ENCODE measurements around the gene MERTK. TPM values are rescaled to one million over a fixed set of nuclear protein-coding genes. Genes with fewer than 3 reads are reported as not detected.
A peak's percentile ranks its signal among the peaks of the same experiment; 100 is the strongest.
"Not testable (repeated sequence)": the region's sequence is repeated elsewhere in the genome, so short reads cannot be mapped to it uniquely, and the experiment has no call there.

The MERTK gene
- polyA plus RNA-seq (2011; rRNA removed) (0.84 and 0.91 TPM in 2 replicates), polyA minus RNA-seq (2011; rRNA and poly(A)+ RNA removed) (0.92 and 1.2 TPM in 2 replicates)

GRCh38 chr2:111897924-111898702 lies at the start of gene MERTK:
Gene MERTK (plus strand): TSS chr2:111898607. CDS start chr2:111898736, 129 bp downstream.
- peak; percentile 32 for DNase-seq (ENCODE audit: low read depth, low spot score)
- Histone ChIP-seq H3K27me3 (ENCODE audit: control insufficient read depth, insufficient read depth, low read length) (peaks cover 59% of the 10 kb centered on the region), H3K9me3 (ENCODE audit: control insufficient read depth, insufficient read depth, low read length) (no peaks in the 10 kb centered on the region; the same call in 1 of the 2 replicates), H3K4me3 (ENCODE audit: low read depth, low read length) (peak within 1 kb of the TSS; percentile 66), H3K27ac (ENCODE audit: low read depth, low read length) (no peak within 1 kb of the TSS)
- ChIA-PET POLR2A (no interaction called here), CTCF (interaction anchor here (0.6 to 1.7 kb wide), 5 partner anchors 9 to 155 kb away, joined by 3 to 8 read pairs (median 4); no protein-coding TSS in a partner anchor)
- TF ChIP-seq CTCF (IDR thresholded peaks at IDR 0.05; ENCODE audit: low read depth, low read length) = peak; percentile 58

- H3K4me3 ChIP-seq (ENCODE audit: low read depth, low read length); DNase-seq (ENCODE audit: low read depth, low spot score); POLR2A ChIA-PET; CTCF ChIA-PET; H3K27ac ChIP-seq (ENCODE audit: low read depth, low read length); H3K27me3 ChIP-seq (ENCODE audit: control insufficient read depth, insufficient read depth, low read length); H3K9me3 ChIP-seq (ENCODE audit: control insufficient read depth, insufficient read depth, low read length): not testable (repeated sequence)
- TF ChIP-seq CTCF (IDR thresholded peaks at IDR 0.05; ENCODE audit: low read depth, low read length) = peak; percentile 48
These were observed 47.8 kb upstream of the MERTK start for GRCh38 chr2:111850646-111851045.

- CTCF ChIA-PET; H3K4me3 ChIP-seq (ENCODE audit: low read depth, low read length); DNase-seq (ENCODE audit: low read depth, low spot score); POLR2A ChIA-PET; H3K27ac ChIP-seq (ENCODE audit: low read depth, low read length); H3K27me3 ChIP-seq (ENCODE audit: control insufficient read depth, insufficient read depth, low read length); H3K9me3 ChIP-seq (ENCODE audit: control insufficient read depth, insufficient read depth, low read length): not testable (repeated sequence)
These were observed 45.9 kb upstream of the MERTK start for GRCh38 chr2:111852544-111852943.

- not testable (repeated sequence) for H3K4me3 ChIP-seq (ENCODE audit: low read depth, low read length)
These were observed 38.4 kb upstream of the MERTK start for GRCh38 chr2:111860005-111860404.

GRCh38 chr2:111865124-111865523 lies 33.3 kb upstream of the MERTK start:
- POLR2A ChIA-PET; DNase-seq (ENCODE audit: low read depth, low spot score); H3K4me3 ChIP-seq (ENCODE audit: low read depth, low read length); H3K27ac ChIP-seq (ENCODE audit: low read depth, low read length); CTCF ChIA-PET; H3K27me3 ChIP-seq (ENCODE audit: control insufficient read depth, insufficient read depth, low read length); H3K9me3 ChIP-seq (ENCODE audit: control insufficient read depth, insufficient read depth, low read length): not testable (repeated sequence)

More at GRCh38 chr2:111860005-111860404, 38.4 kb upstream of the MERTK start:
- CTCF ChIA-PET; H3K27ac ChIP-seq (ENCODE audit: low read depth, low read length); H3K27me3 ChIP-seq (ENCODE audit: control insufficient read depth, insufficient read depth, low read length); DNase-seq (ENCODE audit: low read depth, low spot score); H3K9me3 ChIP-seq (ENCODE audit: control insufficient read depth, insufficient read depth, low read length); POLR2A ChIA-PET: not testable (repeated sequence)

GRCh38 chr2:111872806-111873205 lies 25.6 kb upstream of the MERTK start:
- H3K27ac ChIP-seq (ENCODE audit: low read depth, low read length); CTCF ChIA-PET; POLR2A ChIA-PET; H3K4me3 ChIP-seq (ENCODE audit: low read depth, low read length); DNase-seq (ENCODE audit: low read depth, low spot score); H3K27me3 ChIP-seq (ENCODE audit: control insufficient read depth, insufficient read depth, low read length); H3K9me3 ChIP-seq (ENCODE audit: control insufficient read depth, insufficient read depth, low read length): not testable (repeated sequence)

All from AG04450 (cell line).